RWPE2 (cell line): ENCODE measurements around the gene BCO2.
A peak's percentile ranks its signal among the peaks of the same experiment; 100 is the strongest.

Experiments used
- ATAC-seq: fragments of 200-7000 bp; cut with Tn5 transposase; 3 replicates; pipeline ENCODE4 v1.9.1; 2021; ENCODE audit warnings: low read depth
- DNase-seq: peaks from one replicate; pipeline ENCODE4 v3.0.0-alpha.2; 2020; ENCODE audit warnings: low spot score
- H3K27ac ChIP-seq: fragments of 450-650 bp; 2 replicates; pipeline ENCODE4 v1.5.1; 2017; ENCODE audit warnings: mild to moderate bottlenecking; ENCODE audit not compliant: poor library complexity, severe bottlenecking
- H3K27me3 ChIP-seq: fragments of 250-450 bp; sonication (Bioruptor Pico); 2 replicates; pipeline ENCODE4 v1.5.1; 2021; ENCODE audit warnings: mild to moderate bottlenecking, moderate library complexity; ENCODE audit not compliant: insufficient read depth, poor library complexity, severe bottlenecking
- H3K36me3 ChIP-seq: fragments of 250-450 bp; sonication (Bioruptor Pico); 2 replicates; pipeline ENCODE4 v1.5.1; 2020; ENCODE audit warnings: low read depth, mild to moderate bottlenecking, moderate library complexity
- H3K4me1 ChIP-seq: fragments of 250-450 bp; sonication (Bioruptor Pico); 2 replicates; pipeline ENCODE4 v1.5.1; 2021; ENCODE audit warnings: mild to moderate bottlenecking, moderate library complexity; ENCODE audit not compliant: insufficient read depth, poor library complexity, severe bottlenecking
- H3K4me3 ChIP-seq: fragments of 250-450 bp; sonication (Bioruptor Pico); 2 replicates; pipeline ENCODE4 v1.5.1; 2021; ENCODE audit warnings: mild to moderate bottlenecking, moderate library complexity; ENCODE audit not compliant: severe bottlenecking
- H3K9me3 ChIP-seq: fragments of 250-450 bp; sonication (Bioruptor Pico); 2 replicates; pipeline ENCODE4 v1.5.1; 2021; ENCODE audit warnings: mild to moderate bottlenecking, moderate library complexity; ENCODE audit not compliant: severe bottlenecking
- TF ChIP-seq, protein P1 (sequence below): fragments of 450-650 bp; IDR thresholded peaks from one replicate; pipeline ENCODE4 v1.5.1; 2017; ENCODE audit warnings: mild to moderate bottlenecking, moderate library complexity; ENCODE audit not compliant: poor library complexity, severe bottlenecking

Gene BCO2

DNA sequence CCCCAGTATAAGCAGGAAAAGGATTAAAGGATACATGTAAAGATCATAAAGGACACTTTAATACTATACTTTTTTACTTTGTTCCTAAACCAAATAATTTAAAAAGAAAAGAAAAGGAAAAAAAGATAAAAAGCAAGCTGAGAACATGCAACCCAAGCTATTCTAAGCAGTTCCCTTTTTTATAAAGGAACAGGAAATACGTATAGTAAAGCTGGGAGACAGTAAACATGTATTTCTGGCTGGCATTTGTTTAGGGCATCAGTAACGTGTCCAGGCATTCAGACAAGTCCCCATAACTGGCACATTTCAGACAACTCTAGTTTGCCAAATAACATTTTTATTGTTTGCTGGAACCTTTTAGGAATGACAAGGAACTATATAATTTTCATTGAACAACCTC, 24.9 kb downstream of the BCO2 start:
- Histone ChIP-seq H3K36me3 (no peaks in the 10 kb centered on the region), H3K27me3 (no peaks in the 10 kb centered on the region), H3K4me3 (no peak overlapping the region), H3K27ac (no peak overlapping the region), H3K4me1 (peaks cover 18% of the 10 kb centered on the region), H3K9me3 (no peaks in the 10 kb centered on the region)
- no peak for ATAC-seq
- no peak for DNase-seq
- TF ChIP-seq, protein P1, sequence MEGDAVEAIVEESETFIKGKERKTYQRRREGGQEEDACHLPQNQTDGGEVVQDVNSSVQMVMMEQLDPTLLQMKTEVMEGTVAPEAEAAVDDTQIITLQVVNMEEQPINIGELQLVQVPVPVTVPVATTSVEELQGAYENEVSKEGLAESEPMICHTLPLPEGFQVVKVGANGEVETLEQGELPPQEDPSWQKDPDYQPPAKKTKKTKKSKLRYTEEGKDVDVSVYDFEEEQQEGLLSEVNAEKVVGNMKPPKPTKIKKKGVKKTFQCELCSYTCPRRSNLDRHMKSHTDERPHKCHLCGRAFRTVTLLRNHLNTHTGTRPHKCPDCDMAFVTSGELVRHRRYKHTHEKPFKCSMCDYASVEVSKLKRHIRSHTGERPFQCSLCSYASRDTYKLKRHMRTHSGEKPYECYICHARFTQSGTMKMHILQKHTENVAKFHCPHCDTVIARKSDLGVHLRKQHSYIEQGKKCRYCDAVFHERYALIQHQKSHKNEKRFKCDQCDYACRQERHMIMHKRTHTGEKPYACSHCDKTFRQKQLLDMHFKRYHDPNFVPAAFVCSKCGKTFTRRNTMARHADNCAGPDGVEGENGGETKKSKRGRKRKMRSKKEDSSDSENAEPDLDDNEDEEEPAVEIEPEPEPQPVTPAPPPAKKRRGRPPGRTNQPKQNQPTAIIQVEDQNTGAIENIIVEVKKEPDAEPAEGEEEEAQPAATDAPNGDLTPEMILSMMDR = no peak

DNA sequence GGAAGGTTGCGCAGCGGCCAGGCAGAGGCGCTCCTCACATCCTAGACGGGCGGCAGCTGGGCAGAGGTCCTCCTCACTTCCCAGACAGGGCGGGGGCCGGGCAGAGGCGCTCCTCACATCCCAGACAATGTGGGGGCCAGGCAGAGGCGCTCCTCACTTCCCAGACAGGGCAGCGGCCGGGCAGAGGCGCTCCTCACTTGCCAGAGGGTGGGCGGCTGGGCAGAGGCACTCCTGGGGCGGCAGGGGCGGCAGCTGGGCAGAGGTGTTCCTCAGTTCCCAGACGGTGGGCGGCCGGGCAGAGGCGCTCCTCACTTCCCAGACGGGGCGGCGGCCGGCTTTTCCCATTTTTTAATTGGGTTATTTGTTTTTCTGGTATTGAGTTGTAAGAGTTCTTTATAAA, 30.8 kb downstream of the BCO2 start:
- Histone ChIP-seq H3K27ac (no peak overlapping the region), H3K4me3 (no peak overlapping the region), H3K9me3 (no peaks in the 10 kb centered on the region), H3K27me3 (no peaks in the 10 kb centered on the region), H3K4me1 (no peaks in the 10 kb centered on the region), H3K36me3 (no peaks in the 10 kb centered on the region)
- no peak for DNase-seq
- no peak for ATAC-seq
- TF ChIP-seq, protein P1 = no peak

DNA sequence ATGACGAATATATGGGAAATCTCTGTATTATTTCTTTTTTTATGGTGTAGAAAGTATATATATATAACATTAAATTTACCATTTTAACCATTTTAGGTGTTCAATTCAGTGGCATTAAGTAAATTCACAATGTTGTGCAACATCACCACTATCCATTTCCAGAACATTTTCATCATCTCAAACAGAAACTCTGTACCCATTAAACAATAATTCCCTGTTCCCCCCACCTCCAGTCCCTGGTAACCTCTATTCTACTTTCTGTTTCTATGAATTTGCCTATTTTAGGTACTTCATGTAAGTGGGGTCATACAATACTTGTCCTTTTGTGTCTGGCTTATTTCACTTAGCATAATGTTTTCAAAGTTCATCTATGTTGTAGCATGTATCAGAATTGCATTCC, 35.6 kb downstream of the BCO2 start:
- TF ChIP-seq, protein P1 = no peak
- no peak for ATAC-seq
- peaks cover 22% of the 10 kb centered on the region for H3K4me1 ChIP-seq
- DNase-seq = no peak
- H3K27me3 ChIP-seq = no peaks in the 10 kb centered on the region
- H3K27ac ChIP-seq = peak overlapping the region; percentile 36
- H3K9me3 ChIP-seq = no peaks in the 10 kb centered on the region
- H3K4me3 ChIP-seq = no peak overlapping the region
- H3K36me3 ChIP-seq = no peaks in the 10 kb centered on the region

DNA sequence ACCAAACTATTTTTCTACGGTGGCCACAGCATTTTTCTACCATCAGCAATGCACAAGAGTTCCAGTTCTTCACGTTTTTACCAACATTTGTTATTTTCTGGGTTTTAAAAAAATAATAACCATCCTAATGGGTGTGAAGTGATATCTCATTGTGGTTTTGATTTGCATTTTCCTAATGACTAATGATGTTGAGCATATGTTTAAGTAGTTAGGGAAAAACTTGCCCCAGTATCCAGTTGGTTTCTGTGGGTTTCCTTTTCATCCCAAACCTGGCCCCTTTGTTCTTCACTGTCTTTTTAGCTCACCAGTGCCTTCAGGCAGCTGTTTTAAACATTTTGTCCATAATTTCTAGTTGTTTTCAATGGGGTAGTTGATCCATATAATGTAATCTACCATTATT, 36.2 kb downstream of the BCO2 start:
- Histone ChIP-seq H3K9me3 (no peaks in the 10 kb centered on the region), H3K27ac (peak overlapping the region; percentile 36), H3K4me1 (peaks cover 22% of the 10 kb centered on the region), H3K4me3 (no peak overlapping the region), H3K27me3 (no peaks in the 10 kb centered on the region), H3K36me3 (no peaks in the 10 kb centered on the region)
- DNase-seq (no peak), ATAC-seq (no peak)
- TF ChIP-seq, protein P1 = no peak

DNA sequence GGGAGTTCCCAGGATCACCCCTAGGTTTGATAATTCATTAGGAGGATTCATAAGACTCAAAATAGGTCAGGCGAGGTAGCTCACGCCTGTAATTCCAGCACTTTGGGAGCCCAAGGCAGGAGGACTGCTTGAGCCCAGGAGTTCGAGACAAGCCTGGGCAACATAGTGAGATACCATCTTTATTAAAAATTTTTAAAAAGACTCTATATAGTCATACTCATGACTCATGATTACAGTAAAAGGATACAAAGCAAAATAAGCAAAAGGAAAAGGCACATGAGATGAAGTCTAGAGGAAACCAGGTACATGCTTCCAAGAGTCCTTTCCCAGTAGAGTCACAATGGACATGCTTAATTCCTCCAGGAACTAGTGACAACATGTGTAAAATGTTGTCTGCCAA, 37.0 kb downstream of the BCO2 start:
- H3K36me3 ChIP-seq = no peaks in the 10 kb centered on the region
- TF ChIP-seq, protein P1 = no peak
- no peak for DNase-seq
- H3K27ac ChIP-seq = peak overlapping the region; percentile 36
- peaks cover 22% of the 10 kb centered on the region for H3K4me1 ChIP-seq
- peak; percentile 71 for ATAC-seq
- H3K27me3 ChIP-seq = no peaks in the 10 kb centered on the region
- H3K4me3 ChIP-seq = no peak overlapping the region
- no peaks in the 10 kb centered on the region for H3K9me3 ChIP-seq
